SK-N-MC (cell line): ENCODE results near the gene C1QTNF1.

Experiments used
- DNase-seq: peaks from one replicate; pipeline ENCODE4 v3.0.0-alpha.2; 2011; ENCODE audit warnings: low read depth, low spot score
- H3K27ac ChIP-seq: fragments of 200-600 bp; sonication (generic); 2 replicates; pipeline ENCODE4 v1.5.1; 2016; ENCODE audit warnings: mixed run types
- H3K36me3 ChIP-seq: fragments of 200-600 bp; sonication (generic); 2 replicates; pipeline ENCODE4 v1.6.1; 2017; ENCODE audit warnings: antibody characterized with exemption, low read length, mixed read lengths; ENCODE audit not compliant: insufficient read depth
- H3K4me3 ChIP-seq: fragments of 200-600 bp; sonication (generic); 2 replicates; pipeline ENCODE4 v1.5.1; 2016
- H3K9ac ChIP-seq: fragments of 200-600 bp; sonication (generic); 2 replicates; pipeline ENCODE4 v1.8.0; 2017; ENCODE audit warnings: mixed run types, mixed read lengths; ENCODE audit not compliant: insufficient read length
- H3K9me3 ChIP-seq: fragments of 200-600 bp; sonication (generic); 2 replicates; pipeline ENCODE4 v1.6.1; 2017; ENCODE audit warnings: low read depth, mild to moderate bottlenecking, antibody characterized with exemption, low read length, moderate library complexity, mixed read lengths
- EZH2 ChIP-seq: fragments of 200-600 bp; sonication (generic); IDR thresholded peaks from one replicate; pipeline ENCODE4 v1.6.1; 2017; ENCODE audit warnings: antibody characterized with exemption
- FOXP2 ChIP-seq: optimal IDR thresholded peaks from 2 replicates; pipeline ENCODE3; 2011; ENCODE audit warnings: mild to moderate bottlenecking, moderate library complexity; ENCODE audit not compliant: insufficient read depth; ENCODE audit errors: extremely low read length, control extremely low read depth
- POLR2AphosphoS5 ChIP-seq: IDR thresholded peaks from 2 replicates; pipeline ENCODE4 v1.6.1; 2012; ENCODE audit warnings: mild to moderate bottlenecking, low read depth, low read length, borderline replicate concordance

Gene C1QTNF1

DNA sequence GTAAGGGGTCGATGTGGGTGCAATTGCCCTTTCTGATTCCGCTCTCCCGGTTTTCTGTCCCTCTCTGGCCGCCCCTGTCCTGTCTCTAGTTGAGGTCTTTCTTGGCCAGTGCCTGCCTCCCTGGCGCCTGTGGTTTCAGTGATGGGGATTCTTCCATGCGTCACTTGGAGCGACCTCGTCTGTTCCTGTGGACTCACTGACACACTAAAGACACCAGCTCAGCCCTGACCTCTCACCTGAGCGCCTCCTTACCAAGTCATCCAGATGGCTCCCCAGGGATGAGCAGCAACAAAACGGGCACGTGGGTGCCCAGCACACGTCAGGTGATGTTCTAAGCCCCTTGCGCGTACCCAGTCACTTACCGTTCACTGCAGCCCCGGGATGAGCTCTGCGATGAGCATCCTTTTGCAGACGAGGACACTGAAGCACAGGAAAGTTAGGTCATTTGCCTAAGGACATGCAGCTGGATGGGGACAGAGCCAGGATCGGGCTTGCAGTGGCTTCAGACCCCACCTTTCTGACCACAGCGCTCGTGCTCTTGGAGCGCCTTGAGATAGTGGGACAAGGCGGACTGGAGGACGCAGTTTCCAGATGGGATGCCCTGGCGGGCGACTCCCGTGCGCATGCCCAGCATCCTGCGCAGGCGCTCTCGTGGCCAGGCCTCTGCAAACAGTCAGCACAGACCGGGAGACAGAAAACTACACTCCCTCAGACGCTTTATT is 32.8 kb upstream of the C1QTNF1 start:
- Histone ChIP-seq H3K4me3 (no peak overlapping the region), H3K9ac (no peak overlapping the region), H3K27ac (no peak overlapping the region), H3K9me3 (no peaks in the 10 kb centered on the region), H3K36me3 (peaks cover 16% of the 10 kb centered on the region; the same call in 1 of the 2 replicates)
- DNase-seq, result no peak
- TF ChIP-seq POLR2AphosphoS5 (no peak), FOXP2 (no peak), EZH2 (no peak)

DNA sequence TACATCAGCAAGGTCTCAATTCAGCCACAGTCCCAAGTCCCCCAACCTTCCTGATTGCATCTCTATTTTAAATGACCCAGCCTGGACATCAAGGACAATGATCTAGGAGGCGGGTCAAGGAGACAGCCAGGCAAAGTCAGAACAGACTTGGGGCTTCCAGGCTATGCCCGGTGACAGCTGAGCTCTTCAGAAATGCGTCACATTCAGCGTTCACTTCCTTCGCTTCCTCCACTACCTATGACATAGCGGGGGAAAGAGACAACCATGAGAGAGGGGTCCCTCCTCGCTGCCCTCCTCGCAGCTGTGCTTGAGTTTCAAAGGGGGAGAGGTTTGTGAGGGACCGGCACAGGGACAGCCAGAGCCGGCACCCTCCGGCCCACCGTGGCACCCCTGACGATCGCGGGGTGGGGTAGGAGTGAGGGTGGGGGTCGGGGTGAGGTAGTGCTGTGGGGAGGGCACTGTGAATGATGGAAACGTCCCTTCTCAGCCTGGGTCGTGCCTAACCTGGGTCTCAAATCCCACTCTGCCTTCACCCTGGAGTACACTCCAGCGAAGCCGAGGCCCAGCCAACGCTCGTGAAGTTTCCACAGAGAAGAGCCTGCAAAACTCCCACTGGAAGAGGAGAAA is 31.9 kb upstream of the C1QTNF1 start:
- no peak overlapping the region for H3K9ac ChIP-seq
- H3K27ac ChIP-seq, result no peak overlapping the region
- H3K9me3 ChIP-seq, result no peaks in the 10 kb centered on the region
- no peak overlapping the region for H3K4me3 ChIP-seq
- peaks cover 25% of the 10 kb centered on the region; the same call in 1 of the 2 replicates for H3K36me3 ChIP-seq
- TF ChIP-seq FOXP2 (no peak), EZH2 (no peak), POLR2AphosphoS5 (no peak)
- no peak for DNase-seq

DNA sequence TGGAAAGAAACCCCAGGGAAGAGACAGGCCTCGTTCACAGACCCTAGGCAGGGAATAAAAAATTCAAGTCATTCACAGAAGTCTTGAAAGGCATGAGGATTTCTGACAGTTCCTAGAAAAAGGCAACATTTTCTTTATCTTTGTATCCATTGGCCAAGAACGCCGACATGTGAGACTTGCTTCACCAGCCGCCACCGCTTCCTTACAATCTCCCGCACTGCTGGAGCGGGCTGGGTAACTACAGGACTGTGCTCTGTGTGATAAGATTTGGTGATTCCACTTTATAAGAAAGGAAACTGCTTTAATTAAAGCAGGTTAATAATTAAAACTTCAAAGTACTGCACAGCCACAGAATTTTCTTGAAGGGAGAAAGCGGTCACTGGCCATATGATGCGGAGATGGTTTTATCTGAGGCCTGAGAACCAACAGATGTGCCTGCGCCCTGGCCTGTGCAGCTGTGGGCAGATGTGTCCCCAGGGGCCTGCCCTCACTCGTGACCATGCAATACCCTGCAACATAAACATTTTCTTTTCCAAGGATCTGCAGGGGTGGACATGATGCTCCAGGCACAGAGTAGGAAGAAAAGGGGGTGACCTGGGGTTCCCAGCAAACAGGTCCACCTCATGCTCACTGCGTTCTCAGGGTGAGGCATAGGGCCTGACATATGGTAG is 31.3 kb upstream of the C1QTNF1 start:
- no peak for DNase-seq

DNA sequence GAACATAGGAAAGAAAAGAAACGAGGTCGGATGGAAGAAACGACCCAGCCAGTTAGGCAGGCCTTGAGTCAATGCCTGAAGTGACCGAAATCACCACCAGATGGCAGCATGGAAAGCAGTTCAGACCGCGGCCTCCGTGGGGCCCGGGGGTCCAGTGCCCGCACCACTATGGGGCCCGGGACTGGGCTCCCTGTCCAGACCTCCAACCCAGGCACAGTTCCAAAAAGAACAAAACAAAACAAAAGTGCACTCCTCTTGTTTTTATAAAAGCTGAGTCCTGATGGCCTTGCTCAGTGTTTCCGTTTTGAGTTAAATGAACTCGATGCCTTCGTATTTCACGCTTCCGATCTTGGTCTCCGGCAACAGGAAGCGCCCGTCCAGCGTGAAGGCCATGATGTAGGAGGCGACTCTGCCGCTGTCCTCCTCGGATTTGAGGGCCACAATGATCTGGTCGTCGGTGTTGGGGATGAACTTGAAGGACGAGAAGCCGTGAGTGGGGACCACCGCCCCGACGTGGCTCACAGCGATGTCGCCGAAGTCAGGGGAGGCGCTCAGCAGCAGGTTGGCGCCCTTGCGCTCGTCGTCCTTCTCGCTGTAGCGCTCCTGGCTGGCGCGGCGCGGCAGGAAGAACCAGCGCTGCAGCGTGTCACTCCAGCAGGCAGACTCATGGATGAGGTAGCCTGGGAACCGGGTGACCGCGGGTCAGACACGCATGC is 30.6 kb upstream of the C1QTNF1 start:
- peaks cover 33% of the 10 kb centered on the region; the same call in 1 of the 2 replicates for H3K36me3 ChIP-seq
- no peak for DNase-seq
- H3K27ac ChIP-seq, result no peak overlapping the region

More for the DNA sequence above, 31.3 kb upstream of the C1QTNF1 start:
- Histone ChIP-seq H3K9ac (no peak overlapping the region), H3K27ac (no peak overlapping the region), H3K36me3 (peaks cover 30% of the 10 kb centered on the region; the same call in 1 of the 2 replicates), H3K4me3 (no peak overlapping the region), H3K9me3 (no peaks in the 10 kb centered on the region)
- TF ChIP-seq EZH2 (no peak), POLR2AphosphoS5 (no peak)

DNA sequence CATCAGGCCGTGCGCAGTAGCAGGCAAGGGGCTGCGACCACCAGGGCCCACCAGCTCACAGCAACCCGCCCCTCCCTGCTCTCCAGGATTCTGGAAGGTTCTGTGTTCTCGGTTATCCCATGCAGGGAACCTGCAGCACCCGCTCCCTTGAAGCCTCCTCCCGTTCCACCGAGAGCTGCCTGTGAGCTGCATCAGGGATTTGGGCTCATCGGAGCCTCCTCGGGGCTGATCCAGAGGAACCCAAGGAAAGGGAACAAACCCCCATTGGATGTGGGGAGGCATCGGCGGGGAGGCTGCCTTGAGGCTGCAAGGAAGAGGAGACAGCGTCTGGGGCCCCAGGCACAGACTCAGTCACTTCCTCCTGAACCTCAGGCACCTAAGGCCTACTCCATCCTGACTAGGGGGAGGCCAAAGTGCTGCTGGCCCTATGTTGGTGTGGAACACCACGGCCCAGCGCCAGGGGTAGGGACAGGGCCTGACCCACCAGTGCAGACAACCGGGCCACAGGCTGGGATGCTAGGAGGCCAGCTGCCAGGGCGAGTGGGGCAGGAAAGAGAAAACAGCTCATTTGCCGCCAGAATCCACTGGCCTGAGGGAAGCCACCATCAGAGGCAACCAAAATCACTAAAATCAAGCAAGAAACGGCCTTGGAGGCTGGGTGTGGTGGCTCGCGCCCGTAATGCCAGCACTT is 29.8 kb upstream of the C1QTNF1 start:
- H3K36me3 ChIP-seq, result peaks cover 37% of the 10 kb centered on the region; the same call in 1 of the 2 replicates
- no peak for DNase-seq

More for the DNA sequence above, 30.6 kb upstream of the C1QTNF1 start:
- no peak for TF ChIP-seq EZH2
- TF ChIP-seq FOXP2, result no peak
- TF ChIP-seq POLR2AphosphoS5, result no peak
- H3K4me3 ChIP-seq, result no peak overlapping the region
- no peak overlapping the region for H3K9ac ChIP-seq
- H3K9me3 ChIP-seq, result no peaks in the 10 kb centered on the region

DNA sequence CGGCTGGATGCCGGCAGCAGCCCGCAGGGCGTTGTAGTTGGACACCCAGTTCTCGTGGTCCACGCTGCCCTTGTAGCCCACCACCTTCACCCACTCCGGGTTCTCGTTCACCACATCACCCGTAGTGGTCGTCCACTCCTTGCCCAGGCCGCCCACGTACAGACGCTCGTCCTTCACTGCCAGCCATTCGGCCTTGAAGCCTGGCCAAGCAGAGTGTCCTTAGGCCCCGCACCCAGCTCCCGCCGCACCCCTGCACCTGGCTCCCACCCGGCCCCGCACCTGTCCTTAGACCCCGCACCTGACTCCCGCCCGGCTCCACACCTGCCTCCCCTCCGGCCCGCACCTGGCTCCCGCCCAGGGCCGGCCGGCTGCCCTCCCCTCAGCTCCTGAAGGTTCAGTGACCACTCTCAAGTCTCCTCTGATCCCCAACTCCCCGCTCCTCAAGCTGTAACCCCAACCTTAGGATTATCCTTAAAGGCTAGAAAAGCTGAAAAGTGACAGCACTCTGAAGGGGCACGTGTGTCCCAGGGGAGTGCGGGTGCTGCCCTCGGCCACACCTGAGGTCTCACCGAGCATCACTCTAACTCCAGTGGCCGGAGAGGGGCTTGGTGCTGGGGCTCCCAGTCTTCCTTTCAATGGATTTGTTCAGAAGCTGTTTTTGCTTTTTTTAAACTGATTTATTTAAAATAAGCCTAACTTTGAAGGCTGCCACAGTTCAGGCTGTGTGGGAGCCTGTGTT is 28.8 kb upstream of the C1QTNF1 start:
- H3K36me3 ChIP-seq, result peaks cover 40% of the 10 kb centered on the region; the same call in 1 of the 2 replicates

More for the DNA sequence above, 29.8 kb upstream of the C1QTNF1 start:
- Histone ChIP-seq H3K4me3 (no peak overlapping the region), H3K9ac (no peak overlapping the region), H3K27ac (no peak overlapping the region), H3K9me3 (no peaks in the 10 kb centered on the region)
- TF ChIP-seq POLR2AphosphoS5 (no peak), FOXP2 (no peak), EZH2 (no peak)

More for the DNA sequence above, 28.8 kb upstream of the C1QTNF1 start:
- no peak overlapping the region for H3K4me3 ChIP-seq
- no peaks in the 10 kb centered on the region for H3K9me3 ChIP-seq
- H3K9ac ChIP-seq, result no peak overlapping the region
- H3K27ac ChIP-seq, result no peak overlapping the region
- DNase-seq, result no peak
- TF ChIP-seq POLR2AphosphoS5, result no peak
- TF ChIP-seq FOXP2, result no peak
- TF ChIP-seq EZH2, result no peak
